ENCODE measurements around the gene MT1A.

- TF ChIP-seq, protein P1, sequence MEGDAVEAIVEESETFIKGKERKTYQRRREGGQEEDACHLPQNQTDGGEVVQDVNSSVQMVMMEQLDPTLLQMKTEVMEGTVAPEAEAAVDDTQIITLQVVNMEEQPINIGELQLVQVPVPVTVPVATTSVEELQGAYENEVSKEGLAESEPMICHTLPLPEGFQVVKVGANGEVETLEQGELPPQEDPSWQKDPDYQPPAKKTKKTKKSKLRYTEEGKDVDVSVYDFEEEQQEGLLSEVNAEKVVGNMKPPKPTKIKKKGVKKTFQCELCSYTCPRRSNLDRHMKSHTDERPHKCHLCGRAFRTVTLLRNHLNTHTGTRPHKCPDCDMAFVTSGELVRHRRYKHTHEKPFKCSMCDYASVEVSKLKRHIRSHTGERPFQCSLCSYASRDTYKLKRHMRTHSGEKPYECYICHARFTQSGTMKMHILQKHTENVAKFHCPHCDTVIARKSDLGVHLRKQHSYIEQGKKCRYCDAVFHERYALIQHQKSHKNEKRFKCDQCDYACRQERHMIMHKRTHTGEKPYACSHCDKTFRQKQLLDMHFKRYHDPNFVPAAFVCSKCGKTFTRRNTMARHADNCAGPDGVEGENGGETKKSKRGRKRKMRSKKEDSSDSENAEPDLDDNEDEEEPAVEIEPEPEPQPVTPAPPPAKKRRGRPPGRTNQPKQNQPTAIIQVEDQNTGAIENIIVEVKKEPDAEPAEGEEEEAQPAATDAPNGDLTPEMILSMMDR (IDR thresholded peaks at IDR 0.05; ENCODE audit: poor library complexity), result no peak
- TF ChIP-seq EZH2phosphoT487 (IDR thresholded peaks at IDR 0.05; ENCODE audit: low read depth, severe bottlenecking, unreplicated experiment), result no peak
These were observed 29.4 kb downstream of the MT1A start, which contains the start of gene MT1G for GRCh38 chr16:56667581-56668571.
